ENCODE data around the gene ADAMTS20.
"Not testable (repeated sequence)": the region's sequence is repeated elsewhere in the genome, so short reads cannot be mapped to it uniquely, and the experiment has no call there.

Gene ADAMTS20

GRCh38 chr12:43550831-43551271 lies 1.2 kb downstream of the ADAMTS20 start:
- no peaks in the 10 kb centered on the region for H3K4me1 ChIP-seq
- DNase-seq (ENCODE audit: low spot score in 2 of 2), result no peak
- no peak overlapping the region for H3K4me3 ChIP-seq
- in situ Hi-C loops (cut with MboI; ENCODE audit: low sequenced_read_pairs), result no loop called here
- H3K9me3 ChIP-seq, result no peaks in the 10 kb centered on the region
- no peaks in the 10 kb centered on the region for H3K36me3 ChIP-seq (replicated peaks)
- no peaks in the 10 kb centered on the region for H3K27me3 ChIP-seq (ENCODE audit: low read depth)

GRCh38 chr12:43544703-43545102 lies 7.3 kb downstream of the ADAMTS20 start:
- DNase-seq (ENCODE audit: low spot score in 2 of 2), result no peak
- Histone ChIP-seq H3K4me3 (no peak overlapping the region), H3K4me1 (no peaks in the 10 kb centered on the region), H3K9me3 (no peaks in the 10 kb centered on the region), H3K36me3 (replicated peaks) (no peaks in the 10 kb centered on the region), H3K27me3 (ENCODE audit: low read depth) (peaks cover 8% of the 10 kb centered on the region)
- in situ Hi-C loops (cut with MboI; ENCODE audit: low sequenced_read_pairs), result no loop called here

- Histone ChIP-seq H3K27me3 (ENCODE audit: low read depth) (peaks cover 8% of the 10 kb centered on the region), H3K4me3 (no peak overlapping the region), H3K4me1 (no peaks in the 10 kb centered on the region), H3K36me3 (replicated peaks) (no peaks in the 10 kb centered on the region), H3K9me3 (no peaks in the 10 kb centered on the region)
- no peak for DNase-seq (ENCODE audit: low spot score in 2 of 2)
- in situ Hi-C loops (cut with MboI; ENCODE audit: low sequenced_read_pairs), result no loop called here
Measured at GRCh38 chr12:43540470-43540869, 11.5 kb downstream of the ADAMTS20 start.

GRCh38 chr12:43537675-43538074 lies 14.3 kb downstream of the ADAMTS20 start:
- DNase-seq (ENCODE audit: low spot score in 2 of 2); H3K27me3 ChIP-seq (ENCODE audit: low read depth); H3K4me3 ChIP-seq; in situ Hi-C loops (cut with MboI; ENCODE audit: low sequenced_read_pairs); H3K36me3 ChIP-seq (replicated peaks); H3K4me1 ChIP-seq; H3K9me3 ChIP-seq: not testable (repeated sequence)

- DNase-seq (ENCODE audit: low spot score in 2 of 2), result no peak
Measured at GRCh38 chr12:43516045-43516444, 36.0 kb downstream of the ADAMTS20 start.

GRCh38 chr12:43501703-43502102 lies 50.3 kb downstream of the ADAMTS20 start:
- Histone ChIP-seq H3K4me3 (no peak overlapping the region), H3K9me3 (no peaks in the 10 kb centered on the region), H3K27me3 (ENCODE audit: low read depth) (no peaks in the 10 kb centered on the region; the same call in 1 of the 2 replicates), H3K4me1 (no peaks in the 10 kb centered on the region), H3K36me3 (replicated peaks) (no peaks in the 10 kb centered on the region)
- peak in 1 of 2 experiments; percentile 25 for DNase-seq (ENCODE audit: low spot score in 2 of 2)
- in situ Hi-C loops (cut with MboI; ENCODE audit: low sequenced_read_pairs), result loop anchor here (25.0 kb wide), 1 partner anchor 386 kb away; no protein-coding TSS in a partner anchor

More at GRCh38 chr12:43516045-43516444, 36.0 kb downstream of the ADAMTS20 start:
- H3K4me3 ChIP-seq, result no peak overlapping the region
- H3K36me3 ChIP-seq (replicated peaks), result no peaks in the 10 kb centered on the region
- H3K4me1 ChIP-seq, result no peaks in the 10 kb centered on the region
- no peaks in the 10 kb centered on the region for H3K27me3 ChIP-seq (ENCODE audit: low read depth)
- no peaks in the 10 kb centered on the region for H3K9me3 ChIP-seq
- in situ Hi-C loops (cut with MboI; ENCODE audit: low sequenced_read_pairs), result loop anchor here (25.0 kb wide), 1 partner anchor 371 kb away; no protein-coding TSS in a partner anchor

- Histone ChIP-seq H3K4me1 (no peaks in the 10 kb centered on the region), H3K9me3 (no peaks in the 10 kb centered on the region), H3K4me3 (no peak overlapping the region), H3K36me3 (replicated peaks) (no peaks in the 10 kb centered on the region), H3K27me3 (ENCODE audit: low read depth) (no peaks in the 10 kb centered on the region)
- no peak for DNase-seq (ENCODE audit: low spot score in 2 of 2)
- in situ Hi-C loops (cut with MboI; ENCODE audit: low sequenced_read_pairs), result no loop called here
Measured at GRCh38 chr12:43493261-43493797, 58.7 kb downstream of the ADAMTS20 start.

- H3K36me3 ChIP-seq (replicated peaks), result no peaks in the 10 kb centered on the region
- DNase-seq (ENCODE audit: low spot score in 2 of 2), result no peak
- no peaks in the 10 kb centered on the region for H3K27me3 ChIP-seq (ENCODE audit: low read depth)
- no peak overlapping the region for H3K4me3 ChIP-seq
- in situ Hi-C loops (cut with MboI; ENCODE audit: low sequenced_read_pairs), result no loop called here
- no peaks in the 10 kb centered on the region for H3K4me1 ChIP-seq
- no peaks in the 10 kb centered on the region for H3K9me3 ChIP-seq
Measured at GRCh38 chr12:43482311-43483085, 69.5 kb downstream of the ADAMTS20 start.

GRCh38 chr12:43480591-43480990 lies 71.4 kb downstream of the ADAMTS20 start:
- in situ Hi-C loops (cut with MboI; ENCODE audit: low sequenced_read_pairs), result no loop called here
- no peak for DNase-seq (ENCODE audit: low spot score in 2 of 2)

GRCh38 chr12:43462741-43463140 lies 89.3 kb downstream of the ADAMTS20 start:
- peak in 1 of 2 experiments; percentile 4 for DNase-seq (ENCODE audit: low spot score in 2 of 2)
- Histone ChIP-seq H3K9me3 (no peaks in the 10 kb centered on the region), H3K27me3 (ENCODE audit: low read depth) (peaks cover 8% of the 10 kb centered on the region), H3K36me3 (replicated peaks) (no peaks in the 10 kb centered on the region), H3K4me1 (no peaks in the 10 kb centered on the region), H3K4me3 (no peak overlapping the region)
- in situ Hi-C loops (cut with MboI; ENCODE audit: low sequenced_read_pairs), result no loop called here

More at GRCh38 chr12:43480591-43480990, 71.4 kb downstream of the ADAMTS20 start:
- H3K4me1 ChIP-seq, result no peaks in the 10 kb centered on the region
- H3K4me3 ChIP-seq, result no peak overlapping the region
- no peaks in the 10 kb centered on the region for H3K9me3 ChIP-seq
- no peaks in the 10 kb centered on the region for H3K36me3 ChIP-seq (replicated peaks)
- no peaks in the 10 kb centered on the region for H3K27me3 ChIP-seq (ENCODE audit: low read depth)

GRCh38 chr12:43462080-43462479 lies 89.9 kb downstream of the ADAMTS20 start:
- Histone ChIP-seq H3K4me1 (no peaks in the 10 kb centered on the region), H3K36me3 (replicated peaks) (no peaks in the 10 kb centered on the region), H3K4me3 (no peak overlapping the region), H3K9me3 (no peaks in the 10 kb centered on the region), H3K27me3 (ENCODE audit: low read depth) (peaks cover 7% of the 10 kb centered on the region)
- DNase-seq (ENCODE audit: low spot score in 2 of 2), result no peak
- in situ Hi-C loops (cut with MboI; ENCODE audit: low sequenced_read_pairs), result no loop called here

GRCh38 chr12:43459285-43459684 lies 92.7 kb downstream of the ADAMTS20 start:
- H3K4me3 ChIP-seq, result no peak overlapping the region
- in situ Hi-C loops (cut with MboI; ENCODE audit: low sequenced_read_pairs), result no loop called here
- DNase-seq (ENCODE audit: low spot score in 2 of 2), result no peak
- H3K9me3 ChIP-seq, result no peaks in the 10 kb centered on the region
- no peaks in the 10 kb centered on the region for H3K4me1 ChIP-seq
- peaks cover 5% of the 10 kb centered on the region for H3K27me3 ChIP-seq (ENCODE audit: low read depth)
- H3K36me3 ChIP-seq (replicated peaks), result no peaks in the 10 kb centered on the region

GRCh38 chr12:43453761-43454160 lies 98.2 kb downstream of the ADAMTS20 start:
- DNase-seq (ENCODE audit: low spot score in 2 of 2), result no peak
- in situ Hi-C loops (cut with MboI; ENCODE audit: low sequenced_read_pairs), result no loop called here

GRCh38 chr12:43444940-43445564 lies 107.0 kb downstream of the ADAMTS20 start:
- Histone ChIP-seq H3K27me3 (ENCODE audit: low read depth) (peaks cover 8% of the 10 kb centered on the region; the same call in 1 of the 2 replicates), H3K9me3 (no peaks in the 10 kb centered on the region), H3K4me1 (no peaks in the 10 kb centered on the region), H3K4me3 (no peak overlapping the region), H3K36me3 (replicated peaks) (no peaks in the 10 kb centered on the region)
- in situ Hi-C loops (cut with MboI; ENCODE audit: low sequenced_read_pairs), result loop anchor here (10.0 kb wide), 1 partner anchor 440 kb away; no protein-coding TSS in a partner anchor
- peak; percentile 50 to 80 for DNase-seq (ENCODE audit: low spot score in 2 of 2)

More at GRCh38 chr12:43453761-43454160, 98.2 kb downstream of the ADAMTS20 start:
- Histone ChIP-seq H3K4me1 (no peaks in the 10 kb centered on the region), H3K36me3 (replicated peaks) (no peaks in the 10 kb centered on the region), H3K27me3 (ENCODE audit: low read depth) (no peaks in the 10 kb centered on the region; the same call in 1 of the 2 replicates), H3K9me3 (no peaks in the 10 kb centered on the region), H3K4me3 (no peak overlapping the region)

Measured in HAP-1 (cell line).